Frontal cortex (tissue), 4 donors: ENCODE data around the gene SUMO2. TPM values are rescaled to one million over a fixed set of nuclear protein-coding genes. Genes with fewer than 3 reads are reported as not detected.
"Not testable (repeated sequence)": the region's sequence is repeated elsewhere in the genome, so short reads cannot be mapped to it uniquely, and the experiment has no call there.

ENCODE experiments used
- DNase-seq, 2 donors: peaks; one replicate each; pipeline ENCODE4 v3.0.0; 2012; ENCODE audit warnings: low spot score in 2 of 2
- FAIRE-seq: peaks from 2 replicates; lab custom pipeline; 2012; peaks lifted over from hg19 to GRCh38; lab: Jason Lieb, UNC
- total RNA-seq: library from RNA; depleted of rRNA; stranded (reverse); fragments of >200 nt; gene quantifications from one replicate; pipeline ENCODE4 v1.2.3, GENCODE V29; 2014
- donor health status: control.
- donor health status: control.
- donor health status: control.

SUMO2 gene
- total RNA-seq: 181 TPM

DNA sequence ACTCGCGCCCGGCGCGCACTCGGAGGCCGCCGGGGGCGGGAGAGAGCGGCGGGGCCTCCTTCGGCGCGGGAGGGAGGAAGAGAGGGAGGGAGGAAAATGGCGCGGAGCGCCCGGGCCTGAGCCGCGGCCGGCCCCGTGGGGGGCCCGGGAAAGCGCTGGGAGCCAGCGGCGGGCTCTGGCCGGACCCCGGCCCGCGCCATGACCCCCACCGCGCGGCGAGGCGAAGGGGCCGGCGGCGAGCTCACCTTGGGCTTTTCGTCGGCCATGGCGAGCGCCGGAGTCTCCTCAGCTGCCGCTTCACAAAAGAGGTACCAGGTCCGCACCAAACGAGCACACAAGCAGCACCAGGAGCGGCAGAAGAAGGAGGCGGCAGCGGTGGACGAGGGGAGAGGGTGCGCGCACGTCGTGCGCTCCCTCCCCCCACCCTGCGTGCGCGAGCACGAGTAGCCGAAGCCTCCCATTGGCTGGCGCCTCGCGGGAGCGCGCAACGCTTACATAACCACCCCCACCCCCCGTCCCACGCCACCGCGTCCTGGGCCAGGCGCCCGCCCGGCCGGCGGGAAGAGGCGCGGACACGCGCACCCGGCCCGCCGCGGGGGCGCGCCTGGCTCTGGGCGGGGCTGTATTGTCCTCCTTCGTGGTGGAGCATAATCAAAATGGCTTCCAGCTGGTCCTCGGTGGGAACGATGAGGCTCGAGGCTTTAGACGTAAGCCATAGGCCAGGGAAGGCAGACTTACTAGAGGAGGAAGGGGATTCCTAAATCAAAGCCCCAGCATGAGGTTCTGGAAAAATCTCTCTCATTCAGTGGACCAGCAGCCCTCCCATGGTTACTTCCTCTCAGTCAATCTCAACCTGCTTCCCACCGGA lies at the start of gene SUMO2:
Gene SUMO2, minus strand, starts transcription at position 391 of the 868 bp plus-strand sequence. Its CDS starts 125 bp downstream, at position 266.
- peak; percentile 99 for DNase-seq
- FAIRE-seq: no peak

DNA sequence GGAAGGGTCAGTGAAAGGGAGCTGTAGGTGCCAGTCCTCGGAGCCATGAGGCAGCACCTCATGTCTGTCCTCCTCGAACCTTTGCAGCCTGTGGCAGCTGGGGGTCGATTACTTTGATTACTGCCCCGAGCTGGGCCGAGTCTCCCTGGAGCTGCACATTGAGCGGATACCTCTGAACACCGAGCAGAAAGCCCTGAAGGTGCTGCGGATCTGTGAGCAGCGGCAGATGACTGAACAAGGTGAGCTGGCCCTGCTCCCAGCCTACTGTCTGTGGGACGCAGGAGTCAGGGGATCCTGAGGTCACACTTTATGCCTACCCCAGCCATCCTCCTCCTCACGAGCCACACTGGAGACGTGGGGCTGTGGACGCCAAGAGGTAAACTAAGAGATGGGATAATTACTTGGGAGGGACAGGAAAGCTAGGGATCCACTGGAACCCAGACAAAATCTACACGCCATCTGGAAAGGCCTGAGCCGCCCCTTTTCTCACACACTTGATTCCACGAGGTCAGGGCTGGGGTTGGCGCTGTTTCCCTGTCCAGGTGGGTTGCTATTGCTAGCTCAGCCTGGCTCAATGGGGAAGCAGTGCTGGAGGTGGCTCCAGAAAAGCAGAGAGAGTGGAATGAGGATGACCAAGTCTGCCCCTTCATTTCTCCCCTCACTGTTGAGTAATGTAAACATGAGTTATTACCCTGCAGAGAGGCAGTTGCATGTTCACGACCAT lies 49.1 kb upstream of the SUMO2 start:
- no peak for DNase-seq
- FAIRE-seq: no peak

DNA sequence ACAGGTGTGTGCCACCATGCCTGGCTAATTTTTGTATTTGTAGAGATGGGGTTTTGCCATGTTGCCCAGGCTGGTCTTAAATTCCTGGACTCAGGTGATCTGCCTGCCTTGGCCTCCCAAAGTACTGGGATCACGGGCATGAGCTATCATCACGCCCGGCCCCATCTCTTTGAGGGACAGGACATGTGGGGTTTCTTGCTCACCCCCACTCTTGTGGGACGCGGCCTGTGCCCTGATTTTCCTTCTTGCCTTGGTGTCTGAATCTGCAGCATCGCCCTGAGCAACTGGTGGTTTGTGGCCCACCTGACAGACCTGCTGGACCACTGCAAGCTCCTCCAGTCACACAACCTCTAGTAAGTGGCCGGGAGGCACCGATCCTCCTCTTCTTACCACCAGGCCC lies 48.3 kb upstream of the SUMO2 start:
- FAIRE-seq (no peak), DNase-seq (no peak)

DNA sequence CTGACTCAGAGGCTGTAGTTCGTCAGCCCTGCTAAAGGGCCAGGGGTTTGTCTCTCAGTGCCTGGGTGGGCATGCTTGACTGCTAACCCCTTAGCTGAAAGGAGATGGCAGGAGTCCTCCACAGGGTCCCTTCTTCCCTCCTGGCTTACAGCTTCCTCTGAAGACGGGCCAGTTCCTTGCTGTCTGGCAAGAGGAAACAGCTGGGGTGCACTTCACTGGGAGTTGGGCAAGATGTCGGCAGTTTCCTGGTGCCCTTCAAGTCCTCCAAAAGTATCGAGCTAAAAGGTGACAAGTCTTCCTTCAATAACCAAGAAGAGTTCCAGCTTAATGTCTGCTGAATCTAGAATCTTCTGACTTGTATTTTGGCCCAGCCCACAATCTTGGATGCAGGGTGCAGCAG lies 46.1 kb upstream of the SUMO2 start:
- DNase-seq (no peak), FAIRE-seq (no peak)

DNA sequence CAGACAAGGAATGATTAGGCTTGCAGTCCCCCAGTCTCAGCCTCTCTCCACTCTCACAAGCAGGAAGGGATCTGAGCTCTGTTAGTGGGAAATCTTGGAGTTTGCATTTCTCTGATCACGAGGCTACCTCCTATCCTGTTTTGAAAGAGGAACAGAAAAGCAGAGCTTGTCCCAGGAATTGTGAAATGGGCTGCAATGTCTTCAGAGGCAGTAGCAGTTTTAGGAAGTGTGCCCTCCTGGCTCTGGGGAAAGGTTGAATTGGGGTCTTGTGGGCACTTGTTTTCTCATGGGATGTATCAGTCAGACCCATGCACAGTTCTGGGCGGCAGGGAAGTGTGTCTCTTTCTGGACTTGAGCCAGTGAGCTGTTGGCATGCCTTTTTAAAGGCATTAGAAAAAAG lies 45.5 kb upstream of the SUMO2 start:
- FAIRE-seq (no peak), DNase-seq (no peak)

DNA sequence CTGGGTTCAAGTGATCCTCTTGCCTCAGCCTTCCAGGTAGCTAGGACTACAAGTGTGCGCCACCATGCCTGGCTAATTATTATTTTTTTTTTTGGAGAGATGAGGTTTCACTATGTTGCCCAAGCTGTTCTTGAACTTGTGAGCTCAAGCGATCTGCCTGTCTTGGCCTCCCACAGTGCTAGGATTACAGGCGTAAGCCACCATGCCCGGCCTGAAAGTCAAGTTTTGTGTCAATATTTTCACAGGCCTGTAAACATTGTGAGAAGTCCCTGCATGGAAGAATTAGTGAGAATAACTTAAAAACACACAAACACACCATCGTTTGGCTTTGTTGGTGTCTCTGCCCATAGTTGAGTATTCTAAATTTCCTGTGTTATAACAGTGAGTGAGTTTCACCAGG lies 45.0 kb upstream of the SUMO2 start:
- no peak for FAIRE-seq
- DNase-seq: no peak

DNA sequence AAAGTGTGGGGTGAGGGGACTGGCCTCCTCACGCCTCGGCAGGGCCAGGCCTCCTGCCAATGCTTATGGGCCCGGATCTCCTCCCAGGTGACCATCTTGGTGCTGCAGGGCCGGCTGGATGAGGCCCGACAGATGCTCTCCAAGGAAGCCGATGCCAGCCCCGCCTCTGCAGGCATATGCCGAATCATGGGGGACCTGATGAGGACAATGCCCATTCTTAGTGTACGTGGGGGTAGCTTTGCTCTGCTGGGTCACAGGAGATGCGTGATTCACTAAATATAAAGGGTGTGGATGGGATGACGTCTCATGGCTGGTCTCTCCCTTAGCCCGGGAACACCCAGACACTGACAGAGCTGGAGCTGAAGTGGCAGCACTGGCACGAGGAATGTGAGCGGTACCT lies 42.3 kb upstream of the SUMO2 start:
- FAIRE-seq: no peak
- no peak for DNase-seq

DNA sequence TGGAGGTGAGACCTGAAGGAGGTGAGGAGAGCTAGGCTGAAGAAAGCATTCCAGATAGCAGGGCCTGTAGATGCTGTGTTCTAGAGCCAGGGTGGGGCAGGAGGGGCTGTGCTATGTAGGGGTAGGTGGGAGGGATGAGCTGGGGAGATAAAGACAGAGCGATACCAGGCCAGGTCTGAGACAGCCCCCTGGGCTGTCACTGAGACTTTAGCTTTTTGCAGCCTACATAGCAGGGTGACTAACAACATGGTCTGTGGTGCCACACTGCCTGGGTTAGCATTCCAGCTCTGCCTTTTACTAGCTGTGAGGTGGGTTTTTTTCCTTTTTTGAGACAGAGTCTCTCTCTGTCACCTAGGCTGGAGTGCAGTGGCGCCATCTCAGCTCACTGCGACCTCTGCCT lies 37.1 kb upstream of the SUMO2 start:
- DNase-seq (no peak), FAIRE-seq (no peak)

DNA sequence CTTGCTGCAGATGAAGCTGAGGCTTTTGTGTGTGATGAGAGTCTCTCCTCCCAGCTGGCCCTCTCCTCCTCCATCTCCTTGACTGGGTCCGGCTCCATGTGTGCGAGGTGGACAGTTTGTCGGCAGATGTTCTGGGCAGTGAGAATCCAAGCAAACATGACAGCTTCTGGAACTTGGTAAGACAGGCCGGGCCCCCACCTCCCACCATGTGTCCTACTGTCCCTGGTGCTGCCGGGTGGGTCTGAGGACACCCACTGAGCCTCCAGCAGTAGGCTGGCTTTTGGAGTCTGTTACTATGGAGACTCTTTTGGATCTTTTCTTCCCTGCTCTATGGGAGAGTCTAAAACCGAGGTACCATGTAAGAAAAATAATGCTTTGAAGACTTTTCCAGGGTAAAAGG lies 35.4 kb upstream of the SUMO2 start:
- FAIRE-seq (no peak), DNase-seq (no peak)

DNA sequence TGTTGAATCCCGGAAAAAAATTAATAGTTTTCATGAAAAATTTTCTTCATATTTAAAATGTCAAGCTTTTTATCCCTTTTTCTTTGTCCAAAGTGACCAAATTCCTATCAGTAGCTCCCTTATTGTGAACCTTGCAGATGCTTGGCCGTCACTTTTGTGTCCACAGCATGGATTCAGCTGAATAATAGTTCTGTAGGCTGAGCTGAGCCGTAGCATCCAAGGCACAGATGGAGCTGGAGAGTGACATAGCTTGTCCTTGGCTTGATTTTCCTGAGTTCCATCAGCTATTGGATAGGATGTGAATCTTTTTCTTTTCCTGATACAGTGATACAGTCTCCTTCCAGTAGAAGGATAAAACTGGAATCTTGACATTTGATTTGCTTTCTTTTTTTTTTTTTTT lies 26.3 kb upstream of the SUMO2 start:
- no peak for DNase-seq
- no peak for FAIRE-seq

DNA sequence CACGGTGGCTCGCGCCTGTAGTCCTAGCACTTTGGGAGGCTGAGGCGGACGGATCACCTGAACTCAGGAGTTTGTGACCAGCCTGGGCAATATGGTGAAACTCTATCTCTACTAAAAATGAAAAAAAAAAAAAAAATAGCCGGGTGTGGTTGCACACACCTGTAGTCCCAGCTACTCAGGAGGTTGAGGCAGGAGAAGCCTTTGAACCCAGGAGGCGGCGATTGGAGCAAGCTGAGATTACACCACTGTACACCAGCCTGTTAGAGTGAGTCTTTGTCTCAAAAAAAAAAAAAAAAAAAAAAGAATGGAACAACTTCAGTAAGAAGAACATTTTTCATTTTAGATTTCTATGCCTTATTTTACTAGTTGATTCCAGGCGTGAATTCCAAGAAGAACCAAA lies 25.4 kb upstream of the SUMO2 start:
- FAIRE-seq: no peak

DNA sequence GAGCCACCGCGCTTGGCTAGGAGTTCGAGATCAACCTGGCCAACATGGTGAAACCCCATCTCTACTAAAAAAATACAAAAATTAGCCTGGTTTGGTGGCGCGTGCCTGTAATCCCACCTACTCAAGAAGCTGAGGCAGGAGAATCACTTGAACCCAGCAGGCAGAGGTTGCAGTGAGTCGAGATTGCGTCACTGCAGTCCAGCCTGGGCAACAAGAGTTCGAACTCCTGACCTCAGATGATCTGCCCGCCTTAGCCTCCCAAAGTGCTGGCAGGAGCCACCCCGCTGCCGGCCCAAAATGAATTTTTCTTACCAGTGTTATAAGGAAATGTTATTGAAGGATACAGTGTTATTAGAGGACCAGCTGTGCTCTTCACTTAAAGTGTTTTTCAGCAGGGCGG lies 25.0 kb upstream of the SUMO2 start:
- no peak for DNase-seq
- no peak for FAIRE-seq

More for the DNA sequence above, 25.4 kb upstream of the SUMO2 start:
- no peak for DNase-seq

DNA sequence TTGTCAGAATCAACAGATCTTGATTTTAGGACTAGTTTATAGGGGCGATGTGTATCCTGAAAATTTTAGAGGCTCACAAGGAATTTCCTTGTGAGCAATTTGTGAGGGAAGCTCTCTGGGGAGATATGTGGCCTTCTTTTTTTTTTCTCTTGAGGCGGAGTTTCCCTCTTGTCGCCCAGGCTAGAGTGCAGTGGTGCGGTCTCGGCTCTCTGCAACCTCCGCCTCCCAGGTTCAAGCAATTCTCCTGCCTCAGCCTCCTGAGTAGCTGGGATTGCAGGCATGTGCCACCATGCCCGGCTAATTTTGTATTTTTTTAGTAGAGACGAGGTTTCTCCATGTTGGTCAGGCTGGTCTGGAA lies 24.3 kb upstream of the SUMO2 start:
- DNase-seq, FAIRE-seq: not testable (repeated sequence)

DNA sequence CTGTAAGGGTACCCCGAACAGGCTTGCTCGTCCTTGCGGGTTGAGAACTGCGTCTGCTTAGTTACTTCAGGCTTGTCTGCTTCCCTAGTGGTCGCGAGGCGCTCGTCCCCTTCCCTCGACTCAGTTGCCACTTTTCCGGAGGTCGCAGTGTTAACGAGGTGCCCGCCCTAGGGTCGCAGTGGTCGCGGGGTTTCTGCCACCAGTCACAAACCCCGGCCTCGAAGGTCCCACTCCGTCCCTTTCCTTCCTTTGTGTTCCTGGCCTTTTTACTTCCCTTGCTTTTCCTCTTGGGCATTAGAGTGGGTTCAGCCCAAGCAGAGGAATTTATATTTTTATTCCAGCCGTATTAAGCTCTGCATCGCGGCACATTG lies 23.0 kb upstream of the SUMO2 start:
- no peak for FAIRE-seq
- DNase-seq: no peak

DNA sequence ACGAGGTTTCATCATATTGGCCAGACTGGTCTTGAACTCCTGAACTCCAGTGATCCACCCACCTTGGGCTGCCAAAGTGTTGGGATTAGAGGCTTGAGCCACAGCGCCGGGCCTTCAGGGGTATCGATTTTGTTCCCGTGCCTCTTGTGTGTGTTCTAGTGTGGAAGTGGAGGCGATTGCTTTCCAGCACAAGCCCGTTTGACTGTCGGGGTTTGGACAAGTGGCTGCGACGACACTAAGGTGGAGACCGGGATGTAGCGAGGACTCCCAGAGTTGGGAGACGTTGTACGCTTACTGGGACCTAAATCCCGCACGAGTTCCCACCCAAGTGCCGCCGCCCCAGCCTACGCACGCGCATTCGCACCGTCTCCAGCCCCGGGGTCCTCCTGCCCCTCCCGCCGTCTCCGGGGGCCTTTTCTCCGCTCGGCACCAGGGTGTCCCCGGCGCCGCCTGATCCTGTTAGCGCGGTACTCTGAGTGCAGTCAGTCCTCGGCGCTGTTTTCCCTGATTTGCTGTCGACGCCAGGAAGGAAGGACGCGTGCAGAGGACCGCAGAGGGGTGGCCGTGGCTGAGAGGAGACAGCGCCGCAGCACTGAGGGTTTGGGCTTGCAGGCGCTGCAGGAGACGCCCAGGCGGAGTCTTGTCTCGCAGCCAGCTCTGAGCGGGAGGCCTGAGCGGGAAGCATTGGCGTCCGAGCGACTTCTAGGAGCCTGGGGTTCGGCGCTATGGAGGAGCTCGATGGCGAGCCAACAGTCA lies 22.5 kb upstream of the SUMO2 start, which contains the start of gene NUP85:
Gene NUP85, plus strand, starts transcription at position 643 of the 756 bp plus-strand sequence. Its CDS starts 83 bp downstream, at position 726.
- FAIRE-seq: no peak

DNA sequence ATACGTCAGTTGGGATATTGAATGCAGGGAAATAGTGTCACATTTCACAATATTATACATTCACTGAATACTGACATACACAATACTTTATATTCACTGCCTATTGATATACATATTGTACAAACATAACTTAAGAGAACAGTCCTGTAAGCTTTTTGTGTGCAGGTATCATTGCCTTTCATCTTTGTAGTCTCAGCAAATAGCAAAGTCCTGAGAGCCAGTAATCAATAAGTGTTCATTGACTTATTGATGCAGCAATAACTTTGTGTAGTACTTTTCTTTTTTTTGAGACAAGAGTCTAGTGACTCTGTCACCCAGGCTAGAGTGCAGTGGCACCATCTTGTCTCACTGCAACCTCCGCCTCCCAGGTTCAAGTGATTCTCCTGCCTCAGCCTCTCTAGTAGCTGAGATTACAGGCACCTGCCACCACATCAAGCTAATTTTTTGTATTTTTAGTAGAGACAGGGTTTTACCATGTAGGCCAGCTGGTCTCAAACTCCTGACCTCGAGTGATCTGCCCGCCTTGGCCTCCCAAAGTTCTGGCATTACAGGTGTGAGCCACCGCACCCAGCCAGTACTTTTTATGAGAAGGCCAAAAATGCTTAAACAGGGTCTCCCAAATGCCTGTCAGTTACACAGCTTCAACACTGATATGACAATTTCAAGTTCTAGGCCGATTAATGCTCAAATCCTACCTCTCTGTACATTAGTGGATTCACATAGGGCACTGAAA lies 17.3 kb upstream of the SUMO2 start:
- FAIRE-seq: no peak

More for the DNA sequence above, 22.5 kb upstream of the SUMO2 start, which contains the start of gene NUP85:
- DNase-seq: peak; percentile 86 to 94

DNA sequence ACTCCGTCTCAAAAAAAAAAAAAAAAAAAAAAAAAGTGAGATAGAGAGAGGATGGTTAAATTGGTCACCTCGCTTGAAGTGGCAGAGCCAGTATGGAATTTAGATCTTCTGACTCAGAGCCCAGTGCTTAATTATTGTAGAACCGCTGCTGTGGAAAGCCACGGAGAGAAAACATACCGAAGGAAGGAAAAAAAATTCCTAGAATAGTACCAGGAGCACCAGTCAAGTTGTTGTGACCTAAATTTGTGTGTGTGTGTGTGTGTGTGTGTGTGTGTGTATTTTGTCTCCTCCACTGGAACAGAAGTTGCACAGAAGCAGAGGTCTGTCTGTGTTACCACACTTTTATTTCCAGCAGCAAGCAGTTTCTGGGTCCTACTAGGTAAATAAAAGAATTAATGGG lies 12.1 kb upstream of the SUMO2 start:
- FAIRE-seq: no peak
- no peak for DNase-seq

More for the DNA sequence above, 17.3 kb upstream of the SUMO2 start:
- no peak for DNase-seq

DNA sequence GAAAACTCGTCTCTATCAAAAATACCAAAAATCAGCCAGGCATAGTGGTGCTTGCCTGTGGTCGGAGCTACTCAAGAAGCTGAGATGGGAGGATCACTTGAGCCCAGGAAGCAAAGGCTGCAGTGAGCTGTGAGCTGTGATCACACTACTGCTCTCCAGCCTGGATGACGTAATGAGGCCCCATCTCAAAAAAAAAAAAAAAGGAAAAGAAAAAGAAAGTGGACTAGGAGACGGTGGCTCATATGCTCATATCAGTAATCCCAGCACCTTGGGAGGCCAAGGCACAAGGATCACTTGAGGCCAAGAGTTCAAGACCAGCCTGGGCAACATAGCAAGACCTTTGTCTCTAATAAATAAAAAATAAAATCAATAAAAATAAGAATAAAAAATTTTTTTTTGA lies 8.8 kb upstream of the SUMO2 start:
- DNase-seq (no peak), FAIRE-seq (no peak)

DNA sequence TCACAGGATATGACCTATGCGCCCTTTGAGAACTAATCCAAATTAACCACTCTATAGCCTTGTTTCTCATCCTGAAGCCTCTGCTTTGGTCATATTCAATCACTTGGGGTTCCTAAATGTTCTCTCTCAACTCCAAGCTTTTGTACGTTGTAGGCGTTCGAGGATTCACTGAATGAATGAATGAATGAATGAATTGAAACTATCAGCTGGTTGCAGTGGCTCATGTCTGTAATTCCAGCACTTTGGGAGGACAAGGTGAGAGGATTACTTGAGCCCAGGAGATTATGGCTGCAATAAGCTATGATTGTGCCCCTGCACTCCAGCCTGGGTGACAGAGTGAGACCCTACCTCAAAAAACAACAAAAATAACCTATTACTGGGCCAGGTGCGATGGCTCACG lies 5.9 kb upstream of the SUMO2 start:
- FAIRE-seq: no peak

More for the DNA sequence above, 5.9 kb upstream of the SUMO2 start:
- no peak for DNase-seq
